ENCODE measurements around the gene TWNK.
"Not testable (repeated sequence)": the region's sequence is repeated elsewhere in the genome, so short reads cannot be mapped to it uniquely, and the experiment has no call there.

- TF ChIP-seq POLR2A, CTCF (IDR thresholded peaks at IDR 0.05): not testable (repeated sequence)
Measured at GRCh38 chr10:100975397-100975796, 11.9 kb upstream of the TWNK start.
